Body of pancreas (tissue), 4 donors: ENCODE data around the gene SLC17A9.
"Not testable (repeated sequence)": the region's sequence is repeated elsewhere in the genome, so short reads cannot be mapped to it uniquely, and the experiment has no call there.

Experiments used
- POLR2A ChIP-seq, 3 donors: fragments of 450-650 bp; IDR thresholded peaks; one replicate each; pipeline ENCODE4 v1.6.1; 2016; ENCODE audit warnings: antibody characterized with exemption in 3 of 3, mild to moderate bottlenecking in 2 of 3
- TF ChIP-seq, protein P1 (sequence below), 7 experiments: fragments of 450-650 bp in 4 of 7; fragments of 200-600 bp in 3 of 7; sonication (generic) in 3 of 7; IDR thresholded peaks; one replicate each; pipeline ENCODE4 v1.5.1; 2016 to 2019; ENCODE audit warnings: antibody characterized with exemption in 7 of 7

DNA sequence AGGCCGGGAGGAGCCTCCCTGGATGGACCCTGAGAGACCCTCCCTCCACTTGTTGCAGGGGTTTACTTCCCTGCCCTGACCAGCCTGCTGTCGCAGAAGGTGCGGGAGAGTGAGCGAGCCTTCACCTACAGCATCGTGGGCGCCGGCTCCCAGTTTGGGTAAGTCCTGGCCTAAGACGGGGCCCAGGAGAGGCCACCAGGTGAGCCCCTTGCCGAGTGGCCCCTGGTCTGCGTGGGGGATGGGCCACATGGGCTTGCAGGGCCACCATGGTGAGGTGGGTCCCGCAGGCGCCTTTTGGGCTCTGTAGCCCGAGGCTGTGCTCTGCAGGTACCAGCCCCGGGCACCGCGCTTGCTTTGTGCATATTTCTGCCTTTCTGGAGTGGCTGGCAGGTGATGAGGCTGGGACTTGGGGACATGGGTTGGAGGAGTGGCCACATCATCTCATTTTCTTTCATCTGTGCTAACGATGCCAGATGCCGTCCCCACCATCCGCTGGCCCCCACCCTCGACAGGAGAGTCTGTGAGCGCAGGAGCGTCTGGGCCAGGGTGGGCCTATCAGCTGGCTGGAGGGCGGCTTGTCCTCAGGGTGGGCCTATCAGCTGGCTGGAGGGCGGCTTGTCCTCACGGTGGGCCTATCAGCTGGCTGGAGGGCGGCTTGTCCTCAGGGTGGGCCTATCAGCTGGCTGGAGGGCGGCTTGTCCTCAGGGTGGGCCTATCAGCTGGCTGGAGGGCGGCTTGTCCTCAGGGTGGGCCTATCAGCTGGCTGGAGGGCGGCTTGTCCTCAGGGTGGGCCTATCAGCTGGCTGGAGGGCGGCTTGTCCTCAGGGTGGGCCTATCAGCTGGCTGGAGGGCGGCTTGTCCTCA is 8.2 kb downstream of the SLC17A9 start:
- TF ChIP-seq, protein P1, sequence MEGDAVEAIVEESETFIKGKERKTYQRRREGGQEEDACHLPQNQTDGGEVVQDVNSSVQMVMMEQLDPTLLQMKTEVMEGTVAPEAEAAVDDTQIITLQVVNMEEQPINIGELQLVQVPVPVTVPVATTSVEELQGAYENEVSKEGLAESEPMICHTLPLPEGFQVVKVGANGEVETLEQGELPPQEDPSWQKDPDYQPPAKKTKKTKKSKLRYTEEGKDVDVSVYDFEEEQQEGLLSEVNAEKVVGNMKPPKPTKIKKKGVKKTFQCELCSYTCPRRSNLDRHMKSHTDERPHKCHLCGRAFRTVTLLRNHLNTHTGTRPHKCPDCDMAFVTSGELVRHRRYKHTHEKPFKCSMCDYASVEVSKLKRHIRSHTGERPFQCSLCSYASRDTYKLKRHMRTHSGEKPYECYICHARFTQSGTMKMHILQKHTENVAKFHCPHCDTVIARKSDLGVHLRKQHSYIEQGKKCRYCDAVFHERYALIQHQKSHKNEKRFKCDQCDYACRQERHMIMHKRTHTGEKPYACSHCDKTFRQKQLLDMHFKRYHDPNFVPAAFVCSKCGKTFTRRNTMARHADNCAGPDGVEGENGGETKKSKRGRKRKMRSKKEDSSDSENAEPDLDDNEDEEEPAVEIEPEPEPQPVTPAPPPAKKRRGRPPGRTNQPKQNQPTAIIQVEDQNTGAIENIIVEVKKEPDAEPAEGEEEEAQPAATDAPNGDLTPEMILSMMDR (IDR thresholded peaks at IDR 0.05), result not testable (repeated sequence)
- TF ChIP-seq POLR2A (IDR thresholded peaks at IDR 0.05), result not testable (repeated sequence)
